HCT116 (cell line): ENCODE measurements around the gene IL1RAPL1. TPM values are rescaled to one million over a fixed set of nuclear protein-coding genes. Genes with fewer than 3 reads are reported as not detected.

ENCODE experiments used
- ATAC-seq: fragments of 200-7000 bp; cut with Tn5 transposase; 2 replicates; pipeline ENCODE4 v1.9.1; 2020; ENCODE audit warnings: mild to moderate bottlenecking, moderate library complexity
- BruUV-seq: library from RNA; stranded (reverse); fragments of 400-500 nt; replicated peaks from 2 replicates; lab custom pipeline; 2021; lab: Mats Ljungman, UMichigan
- CTCF ChIA-PET: fragments of 300-600 bp; sonication (Branson Sonifier 250); formaldehyde crosslinking; loops from one replicate; lab custom pipeline; 2021; ENCODE audit warnings: antibody characterized with exemption; lab: Charles Lee
- POLR2A ChIA-PET: fragments of 300-600, 350-600 bp; sonication (Branson Sonifier 250); formaldehyde crosslinking; loops from one replicate; lab custom pipeline; 2021; ENCODE audit warnings: antibody characterized with exemption; lab: Charles Lee
- RAD21 ChIA-PET, 2 experiments: fragments of 300-600 bp; sonication (Branson Sonifier 250); formaldehyde crosslinking; loops; one replicate each; lab custom pipeline; 2023; ENCODE audit warnings: low total read pairs in 2 of 2; ENCODE audit not compliant: uncharacterized antibody in 2 of 2, unreplicated experiment in 2 of 2, low non-redundant PET in 1 of 2; lab: Charles Lee
- DNase-seq: peaks from one replicate; pipeline ENCODE4 v3.0.0-alpha.2; 2010; ENCODE audit warnings: low read depth, low spot score
- H2AFZ ChIP-seq: fragments of 200-600 bp; shearing (Covaris generic), sonication (generic); 2 replicates; pipeline ENCODE4 v1.6.1; 2017; ENCODE audit warnings: low read depth, mixed run types, mixed read lengths, antibody characterized with exemption, low read length; ENCODE audit not compliant: poor library complexity, severe bottlenecking
- H3K27ac ChIP-seq: 2 replicates; pipeline ENCODE4 v1.5.1; 2012; ENCODE audit warnings: low read depth, low read length
- H3K27me3 ChIP-seq: fragments of 200-600 bp; sonication (generic); 2 replicates; pipeline ENCODE4 v1.6.1; 2016; ENCODE audit warnings: mixed run types, low read length, mixed read lengths; ENCODE audit not compliant: insufficient read depth
- H3K36me3 ChIP-seq, 2 experiments: fragments of 200-500 bp in 1 of 2; fragments of 200-600 bp in 1 of 2; sonication (Bioruptor generic) in 1 of 2; sonication (generic) in 1 of 2; 2 replicates each; pipeline versions ENCODE4 v1.5.1 to v1.6.1; 2014 to 2016; ENCODE audit warnings: low read length in 2 of 2, inconsistent platforms in 1 of 2, mixed read lengths in 1 of 2, mixed run types in 1 of 2; ENCODE audit not compliant: insufficient read depth in 2 of 2, control insufficient read depth in 1 of 2
- H3K4me1 ChIP-seq, 2 experiments: fragments of 200-600 bp in 1 of 2; sonication (generic) in 1 of 2; 2 replicates each; pipeline versions ENCODE4 v1.5.1 to v1.6.1; 2012 to 2017; ENCODE audit warnings: low read length in 2 of 2, inconsistent platforms in 1 of 2, mild to moderate bottlenecking in 1 of 2, mixed read lengths in 1 of 2, mixed run types in 1 of 2, moderate library complexity in 1 of 2; ENCODE audit not compliant: insufficient read depth in 2 of 2, control insufficient read depth in 1 of 2
- H3K4me2 ChIP-seq: fragments of 200-600 bp; sonication (generic); 2 replicates; pipeline ENCODE4 v1.6.1; 2017; ENCODE audit warnings: mixed run types, low read length, mixed read lengths
- H3K4me3 ChIP-seq, 2 experiments: fragments of 200-600 bp in 1 of 2; sonication (generic) in 1 of 2; replicated peaks in 1 of 2; 2 replicates each; pipeline ENCODE4 v1.5.1; 2011 to 2016; ENCODE audit warnings: low read length in 2 of 2, control low read depth in 1 of 2, low read depth in 1 of 2, mild to moderate bottlenecking in 1 of 2, mixed read lengths in 1 of 2, mixed run types in 1 of 2
- H3K79me2 ChIP-seq: fragments of 200-600 bp; sonication (generic); 2 replicates; pipeline ENCODE4 v1.6.1; 2017; ENCODE audit warnings: mild to moderate bottlenecking, mixed run types, low read length, moderate library complexity, mixed read lengths; ENCODE audit not compliant: insufficient read depth
- H3K9ac ChIP-seq: fragments of 200-600 bp; sonication (generic); 2 replicates; pipeline ENCODE4 v1.6.1; 2016; ENCODE audit warnings: low read length, mixed read lengths
- H3K9me2 ChIP-seq: fragments of 200-600 bp; sonication (generic), shearing (Covaris generic); 2 replicates; pipeline ENCODE4 v1.6.1; 2017; ENCODE audit warnings: mixed run types, mild to moderate bottlenecking, moderate library complexity; ENCODE audit not compliant: insufficient read depth
- H3K9me3 ChIP-seq, 2 experiments: fragments of 200-500 bp in 1 of 2; fragments of 200-600 bp in 1 of 2; sonication (Bioruptor generic) in 1 of 2; sonication (generic) in 1 of 2; 2 replicates each; pipeline ENCODE4 v1.6.1; 2014 to 2017; ENCODE audit warnings: low read length in 2 of 2, mixed read lengths in 2 of 2, inconsistent platforms in 1 of 2, low read depth in 1 of 2, mild to moderate bottlenecking in 1 of 2, mixed run types in 1 of 2, moderate library complexity in 1 of 2; ENCODE audit not compliant: control insufficient read depth in 1 of 2, insufficient read depth in 1 of 2
- H4K20me1 ChIP-seq: fragments of 200-600 bp; sonication (generic), shearing (Covaris generic); 2 replicates; pipeline ENCODE4 v1.6.1; 2017; ENCODE audit warnings: mixed run types, mild to moderate bottlenecking, moderate library complexity; ENCODE audit not compliant: insufficient read depth
- ATF3 ChIP-seq: IDR thresholded peaks from 2 replicates; pipeline ENCODE4 v1.6.1; 2012
- CBX3 ChIP-seq: IDR thresholded peaks from 2 replicates; pipeline ENCODE4 v1.6.1; 2012; ENCODE audit warnings: low read depth
- CEBPB ChIP-seq: IDR thresholded peaks from 2 replicates; pipeline ENCODE4 v1.6.1; 2012; ENCODE audit warnings: low read depth
- EGR1 ChIP-seq: IDR thresholded peaks from 2 replicates; pipeline ENCODE4 v1.6.1; 2012; ENCODE audit warnings: low read depth
- ELF1 ChIP-seq: IDR thresholded peaks from 2 replicates; pipeline ENCODE4 v1.6.1; 2012; ENCODE audit warnings: low read depth, borderline replicate concordance
- EZH2 ChIP-seq: fragments of 200-600 bp; sonication (generic); IDR thresholded peaks from 2 replicates; pipeline ENCODE4 v1.6.1; 2017; ENCODE audit warnings: antibody characterized with exemption, mixed run types
- EZH2phosphoT487 ChIP-seq: fragments of 200-600 bp; IDR thresholded peaks from 2 replicates; pipeline ENCODE4 v1.6.1; 2018; ENCODE audit warnings: antibody characterized with exemption, borderline replicate concordance
- FOSL1 ChIP-seq: IDR thresholded peaks from 2 replicates; pipeline ENCODE4 v1.6.1; 2012; ENCODE audit warnings: low read depth
- JUND ChIP-seq: IDR thresholded peaks from 2 replicates; pipeline ENCODE4 v1.6.1; 2012
- MAX ChIP-seq: IDR thresholded peaks from 2 replicates; pipeline ENCODE4 v1.6.1; 2012
- POLR2A ChIP-seq: IDR thresholded peaks from 2 replicates; pipeline ENCODE4 v1.7.0; 2011; ENCODE audit warnings: borderline replicate concordance; ENCODE audit not compliant: insufficient read depth, insufficient read length; ENCODE audit errors: extremely low read depth
- POLR2AphosphoS5 ChIP-seq: IDR thresholded peaks from 2 replicates; pipeline ENCODE4 v1.6.1; 2011; ENCODE audit warnings: mild to moderate bottlenecking, low read depth, low read length, moderate library complexity
- RAD21 ChIP-seq: IDR thresholded peaks from 2 replicates; pipeline ENCODE4 v1.6.1; 2012; ENCODE audit warnings: low read depth, mild to moderate bottlenecking
- REST ChIP-seq: IDR thresholded peaks from 2 replicates; pipeline ENCODE4 v1.6.1; 2012; ENCODE audit warnings: low read depth
- SIN3A ChIP-seq: IDR thresholded peaks from 2 replicates; pipeline ENCODE4 v1.6.1; 2012; ENCODE audit warnings: low read depth
- SP1 ChIP-seq: IDR thresholded peaks from 2 replicates; pipeline ENCODE4 v1.6.1; 2012; ENCODE audit warnings: low read depth
- SRF ChIP-seq: IDR thresholded peaks from 2 replicates; pipeline ENCODE4 v1.6.1; 2012; ENCODE audit warnings: low read depth
- TCF7L2 ChIP-seq: IDR thresholded peaks from 2 replicates; pipeline ENCODE4 v1.7.0; 2011; ENCODE audit warnings: borderline replicate concordance, inconsistent platforms; ENCODE audit not compliant: insufficient read depth, insufficient read length; ENCODE audit errors: extremely low read depth
- YY1 ChIP-seq: IDR thresholded peaks from 2 replicates; pipeline ENCODE4 v1.6.1; 2011; ENCODE audit warnings: low read length, low read depth, moderate library complexity, mild to moderate bottlenecking; ENCODE audit not compliant: insufficient replicate concordance; ENCODE audit errors: extremely low read depth
- ZBTB33 ChIP-seq: IDR thresholded peaks from 2 replicates; pipeline ENCODE4 v1.6.1; 2011; ENCODE audit warnings: mild to moderate bottlenecking, low read length, moderate library complexity; ENCODE audit not compliant: insufficient replicate concordance; ENCODE audit errors: extremely low read depth
- ZFX ChIP-seq: fragments of 450-650 bp; IDR thresholded peaks from 2 replicates; pipeline ENCODE4 v1.6.1; 2017
- ZNF274 ChIP-seq: fragments of 200-500 bp; sonication (Bioruptor generic); IDR thresholded peaks from 2 replicates; pipeline ENCODE4 v1.6.1; 2014; ENCODE audit warnings: mild to moderate bottlenecking, low read depth, low read length, inconsistent platforms
- intact Hi-C: fragments of 100-400 bp; cut with micrococcal nuclease; formaldehyde crosslinking; loops from 2 replicates; pipeline ENCODE4 v1.10.0; 2022
- total RNA-seq: library from RNA; stranded (reverse); gene quantifications from one replicate; pipeline ENCODE4 v1.2.1, GENCODE V29; 2021; ENCODE audit not compliant: unreplicated experiment

The IL1RAPL1 gene
- total RNA-seq, 1 experiment from 2014 or later = 2.8 TPM

GRCh38 chrX:29470030-29470429, 882.8 kb downstream of the IL1RAPL1 start:
- POLR2A ChIA-PET = interaction anchor here (0.7 kb wide), 1 partner anchor 9 kb away, joined by 3 read pairs; no protein-coding TSS in a partner anchor
- DNase-seq = peak; percentile 33
- TF ChIP-seq POLR2AphosphoS5 = no peak
- TF ChIP-seq MAX = no peak
- TF ChIP-seq SRF = peak; percentile 74; the same call in 1 of the 2 replicates
- TF ChIP-seq FOSL1 = 0 out of 2 replicates have a peak, but pooled peaks have one; percentile 7
- TF ChIP-seq JUND = 0 out of 2 replicates have a peak, but pooled peaks have one; percentile 19
- TF ChIP-seq TCF7L2 = no peak
- TF ChIP-seq RAD21 = no peak
- no peak for TF ChIP-seq ZNF274
- no peak for TF ChIP-seq EZH2phosphoT487
- TF ChIP-seq SIN3A = no peak
- TF ChIP-seq ELF1 = no peak
- TF ChIP-seq CEBPB = peak; percentile 96
- TF ChIP-seq EZH2 = no peak
- TF ChIP-seq EGR1 = no peak
- TF ChIP-seq SP1 = no peak; the same call in 1 of the 2 replicates
- no peak for TF ChIP-seq CBX3
- no peak for TF ChIP-seq ZBTB33
- no peak for TF ChIP-seq REST
- no peak for TF ChIP-seq YY1
- TF ChIP-seq ZFX = no peak
- peak; percentile 65 for TF ChIP-seq ATF3
- no peak for TF ChIP-seq POLR2A

More at GRCh38 chrX:29470030-29470429, 882.8 kb downstream of the IL1RAPL1 start:
- ChIA-PET CTCF (interaction anchor here (2.8 kb wide), 1 partner anchor 9 kb away, joined by 22 read pairs; no protein-coding TSS in a partner anchor), RAD21 (no interaction called here)
- Histone ChIP-seq H3K4me1 (no peaks in the 10 kb centered on the region), H3K27ac (no peak overlapping the region), H2AFZ (no peak overlapping the region), H3K79me2 (no peaks in the 10 kb centered on the region), H3K27me3 (no peaks in the 10 kb centered on the region), H3K9me3 (no peaks in the 10 kb centered on the region), H3K4me3 (no peak overlapping the region), H3K36me3 (no peaks in the 10 kb centered on the region), H3K9ac (no peak overlapping the region), H3K9me2 (no peaks in the 10 kb centered on the region), H3K4me2 (no peak overlapping the region), H4K20me1 (no peaks in the 10 kb centered on the region)
- no TSS peak for BruUV-seq
- intact Hi-C loops = no loop called here
- ATAC-seq = no peak
